Astrocyte (in vitro differentiated cells and primary cell): ENCODE measurements around the gene ODF2L.

Source experiments
- CTCF ChIP-seq: IDR thresholded peaks from 2 replicates; pipeline ENCODE4 v1.5.1; 2011; ENCODE audit warnings: low read depth, mild to moderate bottlenecking, inconsistent platforms, low read length, moderate library complexity; ENCODE audit not compliant: insufficient read depth
- EZH2 ChIP-seq: IDR thresholded peaks from 2 replicates; pipeline ENCODE4 v1.6.1; 2012; ENCODE audit warnings: mild to moderate bottlenecking, low read length, inconsistent platforms; ENCODE audit not compliant: insufficient read depth

- no peak for TF ChIP-seq CTCF
- no peak for TF ChIP-seq EZH2
Measured at GRCh38 chr1:86429122-86429725, 33.1 kb upstream of the ODF2L start.
